GM23338 (cell line): Measurements from ENCODE around the gene GUCY1B1. TPM values are rescaled to one million over a fixed set of nuclear protein-coding genes. Genes with fewer than 3 reads are reported as not detected.

Source experiments
- ATAC-seq: fragments of 200-7000 bp; cut with Tn5 transposase; 3 replicates; pipeline ENCODE4 v1.9.1; 2020
- DNase-seq: peaks from one replicate; pipeline ENCODE4 v3.0.0-alpha.2; 2015; ENCODE audit warnings: low spot score
- H2AFZ ChIP-seq: fragments of 200-600 bp; sonication (generic); 2 replicates; pipeline ENCODE4 v1.8.0; 2016; ENCODE audit warnings: antibody characterized with exemption, mild to moderate bottlenecking, moderate library complexity
- H3F3A ChIP-seq: fragments of 200-600 bp; sonication (generic); replicated peaks from 2 replicates; pipeline ENCODE4 v1.8.0; 2017; ENCODE audit warnings: antibody characterized with exemption, mixed run types, low read depth
- H3K27ac ChIP-seq: fragments of 200-600 bp; sonication (generic); 2 replicates; pipeline ENCODE4 v1.6.1; 2016; ENCODE audit warnings: low read depth
- H3K27me3 ChIP-seq: fragments of 200-600 bp; sonication (generic); 2 replicates; pipeline ENCODE4 v1.8.0; 2016; ENCODE audit warnings: mild to moderate bottlenecking, mixed run types, moderate library complexity; ENCODE audit not compliant: insufficient read depth
- H3K36me3 ChIP-seq: fragments of 200-600 bp; sonication (generic); 2 replicates; pipeline ENCODE4 v1.8.0; 2016; ENCODE audit warnings: mild to moderate bottlenecking; ENCODE audit not compliant: insufficient read depth
- H3K4me1 ChIP-seq: fragments of 200-600 bp; sonication (generic); 2 replicates; pipeline ENCODE4 v1.8.0; 2016; ENCODE audit warnings: mild to moderate bottlenecking, moderate library complexity; ENCODE audit not compliant: insufficient read depth
- H3K4me2 ChIP-seq: fragments of 200-600 bp; sonication (generic); 2 replicates; pipeline ENCODE4 v1.7.1; 2017; ENCODE audit warnings: mixed run types
- H3K4me3 ChIP-seq: fragments of 200-600 bp; sonication (generic); 2 replicates; pipeline ENCODE4 v1.6.1; 2016; ENCODE audit warnings: mixed run types
- H3K79me2 ChIP-seq: fragments of 200-600 bp; sonication (generic); replicated peaks from 2 replicates; pipeline ENCODE4 v1.8.0; 2017; ENCODE audit warnings: mild to moderate bottlenecking; ENCODE audit not compliant: insufficient read depth
- H3K9me2 ChIP-seq: fragments of 200-600 bp; sonication (generic); 2 replicates; pipeline ENCODE4 v1.8.0; 2017; ENCODE audit not compliant: insufficient read depth
- H4K20me1 ChIP-seq: fragments of 200-600 bp; sonication (generic); replicated peaks from 2 replicates; pipeline ENCODE4 v1.8.0; 2017; ENCODE audit warnings: mild to moderate bottlenecking; ENCODE audit not compliant: insufficient read depth
- H3K27ac Mint-ChIP-seq: 2 replicates; pipeline ENCODE4 v1.8.0; 2020; ENCODE audit warnings: inconsistent platforms, mild to moderate bottlenecking, moderate library complexity, mixed read lengths
- H3K27me3 Mint-ChIP-seq: 3 replicates; pipeline ENCODE4 v1.8.0; 2022; ENCODE audit warnings: low read depth, mild to moderate bottlenecking, moderate library complexity, mixed read lengths, inconsistent platforms; ENCODE audit not compliant: insufficient read depth, poor library complexity
- H3K36me3 Mint-ChIP-seq: 3 replicates; pipeline ENCODE4 v1.8.0; 2021; ENCODE audit warnings: low read depth, mild to moderate bottlenecking, inconsistent platforms, moderate library complexity, mixed read lengths
- H3K4me1 Mint-ChIP-seq: 3 replicates; pipeline ENCODE4 v1.8.0; 2020; ENCODE audit warnings: mild to moderate bottlenecking, inconsistent platforms, mixed read lengths
- H3K4me3 Mint-ChIP-seq: 3 replicates; pipeline ENCODE4 v1.8.0; 2021; ENCODE audit warnings: moderate library complexity, mild to moderate bottlenecking, inconsistent platforms, mixed read lengths
- H3K9me3 Mint-ChIP-seq: 3 replicates; pipeline ENCODE4 v1.8.0; 2020; ENCODE audit warnings: moderate library complexity, mild to moderate bottlenecking, inconsistent platforms, mixed read lengths
- CREB1 ChIP-seq: fragments of 250-450 bp; sonication (Bioruptor Pico); IDR thresholded peaks from 2 replicates; pipeline ENCODE4 v1.5.0; 2020; ENCODE audit warnings: low read depth, mild to moderate bottlenecking, moderate library complexity
- CTCF ChIP-seq, 2 experiments: fragments of 200-600 bp in 1 of 2; sonication (generic) in 1 of 2; conservative IDR thresholded peaks; 2 replicates each; pipeline versions ENCODE4 v1.5.1 to v1.6.1; 2016 to 2017; ENCODE audit warnings: antibody characterized with exemption in 2 of 2, low read depth in 2 of 2, mild to moderate bottlenecking in 2 of 2, moderate library complexity in 1 of 2
- ETS1 ChIP-seq: IDR thresholded peaks from 2 replicates; pipeline ENCODE4 v1.6.1; 2016; ENCODE audit warnings: antibody characterized with exemption
- EZH2phosphoT487 ChIP-seq: fragments of 200-600 bp; sonication (generic); IDR thresholded peaks from one replicate; pipeline ENCODE4 v1.8.1; 2018; ENCODE audit warnings: antibody characterized with exemption; ENCODE audit not compliant: unreplicated experiment
- JUNB ChIP-seq: IDR thresholded peaks from one replicate; pipeline ENCODE4 v1.6.1; 2016; ENCODE audit warnings: antibody characterized with exemption; ENCODE audit not compliant: unreplicated experiment
- NANOG ChIP-seq: IDR thresholded peaks from 2 replicates; pipeline ENCODE4 v1.6.1; 2016; ENCODE audit warnings: antibody characterized with exemption, borderline replicate concordance
- STAT1 ChIP-seq: IDR thresholded peaks from one replicate; pipeline ENCODE4 v1.6.1; 2016; ENCODE audit warnings: antibody characterized with exemption; ENCODE audit not compliant: unreplicated experiment
- polyA plus RNA-seq: library from polyadenylated mRNA; unstranded; fragments of >200 nt; fragmentation: Nextera tagmentation; extraction: Ambion mirVana; gene quantifications from 2 replicates; pipeline ENCODE4 v1.2.1, GENCODE V29; 2016
- total RNA-seq: library from RNA; depleted of rRNA; stranded (reverse); fragments of >200 nt; shearing (Covaris generic); gene quantifications from 2 replicates; pipeline ENCODE4 v1.2.3, GENCODE V29; 2014
- TF ChIP-seq, protein P1 (sequence below): IDR thresholded peaks from one replicate; pipeline ENCODE4 v1.6.1; 2018; ENCODE audit warnings: antibody characterized with exemption; ENCODE audit not compliant: unreplicated experiment
- TF ChIP-seq, protein P2 (sequence below): fragments of 250-450 bp; sonication (Bioruptor Pico); IDR thresholded peaks from 2 replicates; pipeline ENCODE4 v1.5.0; 2020; ENCODE audit warnings: mild to moderate bottlenecking, moderate library complexity

The GUCY1B1 gene
- total and polyA plus RNA-seq, 2 experiments from 2014 or later: 2.6 to 4.3 TPM

- TF ChIP-seq, protein P1, sequence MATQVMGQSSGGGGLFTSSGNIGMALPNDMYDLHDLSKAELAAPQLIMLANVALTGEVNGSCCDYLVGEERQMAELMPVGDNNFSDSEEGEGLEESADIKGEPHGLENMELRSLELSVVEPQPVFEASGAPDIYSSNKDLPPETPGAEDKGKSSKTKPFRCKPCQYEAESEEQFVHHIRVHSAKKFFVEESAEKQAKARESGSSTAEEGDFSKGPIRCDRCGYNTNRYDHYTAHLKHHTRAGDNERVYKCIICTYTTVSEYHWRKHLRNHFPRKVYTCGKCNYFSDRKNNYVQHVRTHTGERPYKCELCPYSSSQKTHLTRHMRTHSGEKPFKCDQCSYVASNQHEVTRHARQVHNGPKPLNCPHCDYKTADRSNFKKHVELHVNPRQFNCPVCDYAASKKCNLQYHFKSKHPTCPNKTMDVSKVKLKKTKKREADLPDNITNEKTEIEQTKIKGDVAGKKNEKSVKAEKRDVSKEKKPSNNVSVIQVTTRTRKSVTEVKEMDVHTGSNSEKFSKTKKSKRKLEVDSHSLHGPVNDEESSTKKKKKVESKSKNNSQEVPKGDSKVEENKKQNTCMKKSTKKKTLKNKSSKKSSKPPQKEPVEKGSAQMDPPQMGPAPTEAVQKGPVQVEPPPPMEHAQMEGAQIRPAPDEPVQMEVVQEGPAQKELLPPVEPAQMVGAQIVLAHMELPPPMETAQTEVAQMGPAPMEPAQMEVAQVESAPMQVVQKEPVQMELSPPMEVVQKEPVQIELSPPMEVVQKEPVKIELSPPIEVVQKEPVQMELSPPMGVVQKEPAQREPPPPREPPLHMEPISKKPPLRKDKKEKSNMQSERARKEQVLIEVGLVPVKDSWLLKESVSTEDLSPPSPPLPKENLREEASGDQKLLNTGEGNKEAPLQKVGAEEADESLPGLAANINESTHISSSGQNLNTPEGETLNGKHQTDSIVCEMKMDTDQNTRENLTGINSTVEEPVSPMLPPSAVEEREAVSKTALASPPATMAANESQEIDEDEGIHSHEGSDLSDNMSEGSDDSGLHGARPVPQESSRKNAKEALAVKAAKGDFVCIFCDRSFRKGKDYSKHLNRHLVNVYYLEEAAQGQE: no peak
Measured at GRCh38 chr4:155734065-155734464, 24.8 kb upstream of the GUCY1B1 start (continued).

DNA sequence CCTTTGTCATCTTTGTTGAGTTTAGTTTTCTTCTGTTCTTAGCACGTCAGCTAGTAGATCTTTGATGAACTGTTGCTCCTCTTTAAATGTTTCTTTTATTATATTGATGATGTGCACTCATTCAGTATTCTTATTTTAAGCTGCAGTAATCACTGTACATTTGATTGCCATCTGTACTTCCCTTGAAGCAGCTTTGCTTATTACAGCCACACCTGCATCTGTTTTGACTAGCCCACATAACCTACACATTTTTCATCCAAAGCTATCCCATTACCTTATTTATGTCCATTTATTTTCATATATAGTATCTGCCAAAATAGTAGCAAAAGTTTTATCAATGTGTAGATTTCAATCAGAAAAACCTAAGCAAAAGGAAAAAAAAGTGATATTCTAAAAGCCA, 23.9 kb upstream of the GUCY1B1 start:
- no peaks in the 10 kb centered on the region for H3F3A ChIP-seq
- Mint-ChIP-seq H3K27ac (no peak overlapping the region), H3K36me3 (no peaks in the 10 kb centered on the region), H3K9me3 (no peaks in the 10 kb centered on the region), H3K27me3 (no peaks in the 10 kb centered on the region), H3K4me1 (no peaks in the 10 kb centered on the region), H3K4me3 (no peak overlapping the region)
- no peak overlapping the region for H3K4me2 ChIP-seq
- no peaks in the 10 kb centered on the region for H3K27me3 ChIP-seq
- H2AFZ ChIP-seq: no peak overlapping the region
- H4K20me1 ChIP-seq: no peaks in the 10 kb centered on the region
- H3K27ac ChIP-seq: no peak overlapping the region
- H3K4me3 ChIP-seq: no peak overlapping the region
- ATAC-seq (no peak), DNase-seq (no peak)
- H3K79me2 ChIP-seq: no peaks in the 10 kb centered on the region
- H3K36me3 ChIP-seq: no peaks in the 10 kb centered on the region
- no peaks in the 10 kb centered on the region for H3K4me1 ChIP-seq
- peaks cover 7% of the 10 kb centered on the region for H3K9me2 ChIP-seq
- TF ChIP-seq CTCF (conservative IDR thresholded peaks at IDR 0.05; ENCODE audit: low read depth in 2 of 2): no peak
- TF ChIP-seq, protein P1: no peak
- no peak for TF ChIP-seq STAT1
- TF ChIP-seq, protein P2, sequence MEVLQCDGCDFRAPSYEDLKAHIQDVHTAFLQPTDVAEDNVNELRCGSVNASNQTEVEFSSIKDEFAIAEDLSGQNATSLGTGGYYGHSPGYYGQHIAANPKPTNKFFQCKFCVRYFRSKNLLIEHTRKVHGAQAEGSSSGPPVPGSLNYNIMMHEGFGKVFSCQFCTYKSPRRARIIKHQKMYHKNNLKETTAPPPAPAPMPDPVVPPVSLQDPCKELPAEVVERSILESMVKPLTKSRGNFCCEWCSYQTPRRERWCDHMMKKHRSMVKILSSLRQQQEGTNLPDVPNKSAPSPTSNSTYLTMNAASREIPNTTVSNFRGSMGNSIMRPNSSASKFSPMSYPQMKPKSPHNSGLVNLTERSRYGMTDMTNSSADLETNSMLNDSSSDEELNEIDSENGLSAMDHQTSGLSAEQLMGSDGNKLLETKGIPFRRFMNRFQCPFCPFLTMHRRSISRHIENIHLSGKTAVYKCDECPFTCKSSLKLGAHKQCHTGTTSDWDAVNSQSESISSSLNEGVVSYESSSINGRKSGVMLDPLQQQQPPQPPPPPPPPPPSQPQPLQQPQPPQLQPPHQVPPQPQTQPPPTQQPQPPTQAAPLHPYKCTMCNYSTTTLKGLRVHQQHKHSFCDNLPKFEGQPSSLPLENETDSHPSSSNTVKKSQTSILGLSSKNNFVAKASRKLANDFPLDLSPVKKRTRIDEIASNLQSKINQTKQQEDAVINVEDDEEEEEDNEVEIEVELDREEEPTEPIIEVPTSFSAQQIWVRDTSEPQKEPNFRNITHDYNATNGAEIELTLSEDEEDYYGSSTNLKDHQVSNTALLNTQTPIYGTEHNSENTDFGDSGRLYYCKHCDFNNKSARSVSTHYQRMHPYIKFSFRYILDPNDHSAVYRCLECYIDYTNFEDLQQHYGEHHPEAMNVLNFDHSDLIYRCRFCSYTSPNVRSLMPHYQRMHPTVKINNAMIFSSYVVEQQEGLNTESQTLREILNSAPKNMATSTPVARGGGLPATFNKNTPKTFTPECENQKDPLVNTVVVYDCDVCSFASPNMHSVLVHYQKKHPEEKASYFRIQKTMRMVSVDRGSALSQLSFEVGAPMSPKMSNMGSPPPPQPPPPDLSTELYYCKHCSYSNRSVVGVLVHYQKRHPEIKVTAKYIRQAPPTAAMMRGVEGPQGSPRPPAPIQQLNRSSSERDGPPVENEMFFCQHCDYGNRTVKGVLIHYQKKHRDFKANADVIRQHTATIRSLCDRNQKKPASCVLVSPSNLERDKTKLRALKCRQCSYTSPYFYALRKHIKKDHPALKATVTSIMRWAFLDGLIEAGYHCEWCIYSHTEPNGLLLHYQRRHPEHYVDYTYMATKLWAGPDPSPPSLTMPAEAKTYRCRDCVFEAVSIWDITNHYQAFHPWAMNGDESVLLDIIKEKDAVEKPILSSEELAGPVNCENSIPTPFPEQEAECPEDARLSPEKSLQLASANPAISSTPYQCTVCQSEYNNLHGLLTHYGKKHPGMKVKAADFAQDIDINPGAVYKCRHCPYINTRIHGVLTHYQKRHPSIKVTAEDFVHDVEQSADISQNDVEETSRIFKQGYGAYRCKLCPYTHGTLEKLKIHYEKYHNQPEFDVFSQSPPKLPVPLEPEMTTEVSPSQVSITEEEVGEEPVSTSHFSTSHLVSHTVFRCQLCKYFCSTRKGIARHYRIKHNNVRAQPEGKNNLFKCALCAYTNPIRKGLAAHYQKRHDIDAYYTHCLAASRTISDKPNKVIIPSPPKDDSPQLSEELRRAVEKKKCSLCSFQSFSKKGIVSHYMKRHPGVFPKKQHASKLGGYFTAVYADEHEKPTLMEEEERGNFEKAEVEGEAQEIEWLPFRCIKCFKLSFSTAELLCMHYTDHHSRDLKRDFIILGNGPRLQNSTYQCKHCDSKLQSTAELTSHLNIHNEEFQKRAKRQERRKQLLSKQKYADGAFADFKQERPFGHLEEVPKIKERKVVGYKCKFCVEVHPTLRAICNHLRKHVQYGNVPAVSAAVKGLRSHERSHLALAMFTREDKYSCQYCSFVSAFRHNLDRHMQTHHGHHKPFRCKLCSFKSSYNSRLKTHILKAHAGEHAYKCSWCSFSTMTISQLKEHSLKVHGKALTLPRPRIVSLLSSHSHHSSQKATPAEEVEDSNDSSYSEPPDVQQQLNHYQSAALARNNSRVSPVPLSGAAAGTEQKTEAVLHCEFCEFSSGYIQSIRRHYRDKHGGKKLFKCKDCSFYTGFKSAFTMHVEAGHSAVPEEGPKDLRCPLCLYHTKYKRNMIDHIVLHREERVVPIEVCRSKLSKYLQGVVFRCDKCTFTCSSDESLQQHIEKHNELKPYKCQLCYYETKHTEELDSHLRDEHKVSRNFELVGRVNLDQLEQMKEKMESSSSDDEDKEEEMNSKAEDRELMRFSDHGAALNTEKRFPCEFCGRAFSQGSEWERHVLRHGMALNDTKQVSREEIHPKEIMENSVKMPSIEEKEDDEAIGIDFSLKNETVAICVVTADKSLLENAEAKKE: no peak
- TF ChIP-seq JUNB: no peak
- no peak for TF ChIP-seq NANOG
- no peak for TF ChIP-seq CREB1 (CRISPR knock-in tag)
- TF ChIP-seq ETS1: no peak
- no peak for TF ChIP-seq EZH2phosphoT487
